H9 (cell line): ENCODE data around the gene CCDC170. TPM values are rescaled to one million over a fixed set of nuclear protein-coding genes. Genes with fewer than 3 reads are reported as not detected.

Experiments used
- DNase-seq: peaks from one replicate; pipeline ENCODE4 v3.0.0-alpha.2; 2017
- H2AFZ ChIP-seq: one replicate; pipeline ENCODE4 v1.6.1; 2013; ENCODE audit warnings: mild to moderate bottlenecking, low read length, control low read depth, moderate library complexity
- H2AK5ac ChIP-seq: 2 replicates; pipeline ENCODE4 v1.6.1; 2013; ENCODE audit warnings: low read length, control low read depth, mixed read lengths; ENCODE audit not compliant: insufficient read length
- H2BK120ac ChIP-seq: one replicate; pipeline ENCODE4 v1.6.1; 2013; ENCODE audit warnings: low read depth, mild to moderate bottlenecking, low read length, control low read depth, inconsistent platforms; ENCODE audit not compliant: poor library complexity, severe bottlenecking
- H2BK12ac ChIP-seq: 2 replicates; pipeline ENCODE4 v1.6.1; 2013; ENCODE audit warnings: low read length, control low read depth, mixed read lengths, low read depth; ENCODE audit not compliant: insufficient read length
- H2BK15ac ChIP-seq: 2 replicates; pipeline ENCODE4 v1.6.1; 2013; ENCODE audit warnings: low read depth, low read length, control low read depth
- H2BK20ac ChIP-seq: one replicate; pipeline ENCODE4 v1.6.1; 2013; ENCODE audit warnings: low read depth, mild to moderate bottlenecking, low read length, control low read depth, inconsistent platforms; ENCODE audit not compliant: poor library complexity, severe bottlenecking
- H2BK5ac ChIP-seq: 2 replicates; pipeline ENCODE4 v1.6.1; 2013; ENCODE audit warnings: low read length, control low read depth, mixed read lengths; ENCODE audit not compliant: insufficient read length
- H3K14ac ChIP-seq: 2 replicates; pipeline ENCODE4 v1.6.1; 2013; ENCODE audit warnings: low read length, control low read depth; ENCODE audit not compliant: insufficient read depth
- H3K18ac ChIP-seq: 2 replicates; pipeline ENCODE4 v1.6.1; 2013; ENCODE audit warnings: low read depth, mild to moderate bottlenecking, mixed read lengths, low read length, control low read depth; ENCODE audit not compliant: insufficient read length
- H3K23ac ChIP-seq: 2 replicates; pipeline ENCODE4 v1.6.1; 2013; ENCODE audit warnings: low read length, control low read depth, mixed read lengths, low read depth; ENCODE audit not compliant: insufficient read length
- H3K23me2 ChIP-seq: 2 replicates; pipeline ENCODE4 v1.6.1; 2013; ENCODE audit warnings: low read depth, mild to moderate bottlenecking, mixed read lengths, low read length, control low read depth; ENCODE audit not compliant: insufficient read length, poor library complexity, severe bottlenecking
- H3K27ac ChIP-seq: 2 replicates; pipeline ENCODE4 v1.5.1; 2013; ENCODE audit warnings: low read length, control low read depth, mixed read lengths, low read depth; ENCODE audit not compliant: insufficient read length
- H3K27me3 ChIP-seq: 2 replicates; pipeline ENCODE4 v1.6.1; 2013; ENCODE audit warnings: low read length, control low read depth, inconsistent platforms; ENCODE audit not compliant: insufficient read depth
- H3K4ac ChIP-seq: 2 replicates; pipeline ENCODE4 v1.6.1; 2013; ENCODE audit warnings: low read depth, mild to moderate bottlenecking, control low read depth, inconsistent platforms, low read length, moderate library complexity
- H3K4me1 ChIP-seq: 2 replicates; pipeline ENCODE4 v1.6.1; 2013; ENCODE audit warnings: low read length, control low read depth, inconsistent platforms; ENCODE audit not compliant: insufficient read depth
- H3K4me2 ChIP-seq: 2 replicates; pipeline ENCODE4 v1.6.1; 2013; ENCODE audit warnings: low read length, control low read depth, mixed read lengths; ENCODE audit not compliant: insufficient read length, insufficient read depth
- H3K56ac ChIP-seq: 2 replicates; pipeline ENCODE4 v1.6.1; 2013; ENCODE audit warnings: low read depth, mild to moderate bottlenecking, mixed read lengths, low read length, control low read depth; ENCODE audit not compliant: insufficient read length
- H3K79me1 ChIP-seq: 2 replicates; pipeline ENCODE4 v1.6.1; 2013; ENCODE audit warnings: low read depth, mild to moderate bottlenecking, moderate library complexity, low read length, control low read depth, inconsistent platforms; ENCODE audit not compliant: insufficient read depth, poor library complexity, severe bottlenecking
- H3K79me2 ChIP-seq: 2 replicates; pipeline ENCODE4 v1.6.1; 2013; ENCODE audit warnings: low read length, control low read depth, inconsistent platforms; ENCODE audit not compliant: insufficient read depth
- H3K9ac ChIP-seq: 2 replicates; pipeline ENCODE4 v1.6.1; 2013; ENCODE audit warnings: low read length, control low read depth, mixed read lengths; ENCODE audit not compliant: insufficient read length; ENCODE audit errors: extremely low read depth
- H3K9me3 ChIP-seq: one replicate; pipeline ENCODE4 v1.6.1; 2013; ENCODE audit warnings: low read depth, low read length, inconsistent platforms; ENCODE audit not compliant: control insufficient read depth
- H3T11ph ChIP-seq: one replicate; pipeline ENCODE4 v1.6.1; 2013; ENCODE audit warnings: mild to moderate bottlenecking, low read length, control low read depth, inconsistent platforms
- H4K20me1 ChIP-seq: one replicate; pipeline ENCODE4 v1.6.1; 2013; ENCODE audit not compliant: control insufficient read depth, insufficient read length, insufficient read depth
- H4K5ac ChIP-seq: 2 replicates; pipeline ENCODE4 v1.6.1; 2013; ENCODE audit warnings: low read depth, mild to moderate bottlenecking, mixed read lengths, low read length, control low read depth; ENCODE audit not compliant: insufficient read length
- H4K8ac ChIP-seq: replicated peaks from 2 replicates; pipeline ENCODE4 v1.6.1; 2013; ENCODE audit warnings: low read length, control low read depth, mixed read lengths, low read depth; ENCODE audit not compliant: insufficient read length
- H4K91ac ChIP-seq: 2 replicates; pipeline ENCODE4 v1.6.1; 2013; ENCODE audit warnings: low read depth, mild to moderate bottlenecking, moderate library complexity, mixed read lengths, low read length, control low read depth; ENCODE audit not compliant: insufficient read length
- H3K27ac Mint-ChIP-seq, 3 experiments: 2 replicates in 2 of 3; 3 replicates in 1 of 3; pipeline ENCODE4 v1.8.0; 2020 to 2021; ENCODE audit warnings: mixed read lengths in 3 of 3, mild to moderate bottlenecking in 1 of 3, moderate library complexity in 1 of 3
- H3K27me3 Mint-ChIP-seq: 2 replicates; pipeline ENCODE4 v1.8.0; 2021; ENCODE audit warnings: low read depth, mild to moderate bottlenecking, moderate library complexity, mixed read lengths
- H3K36me3 Mint-ChIP-seq, 3 experiments: 2 replicates in 2 of 3; 3 replicates in 1 of 3; pipeline ENCODE4 v1.8.0; 2020 to 2021; ENCODE audit warnings: low read depth in 3 of 3, mixed read lengths in 3 of 3; ENCODE audit not compliant: insufficient read depth in 1 of 3
- H3K4me1 Mint-ChIP-seq, 2 experiments: 2 replicates each; pipeline ENCODE4 v1.8.0; 2020; ENCODE audit warnings: mixed read lengths in 2 of 2
- H3K4me3 Mint-ChIP-seq, 2 experiments: 2 replicates in 1 of 2; 3 replicates in 1 of 2; pipeline ENCODE4 v1.8.0; 2020 to 2021; ENCODE audit warnings: mild to moderate bottlenecking in 2 of 2, mixed read lengths in 2 of 2, moderate library complexity in 1 of 2
- H3K9me3 Mint-ChIP-seq, 2 experiments: 2 replicates in 1 of 2; 3 replicates in 1 of 2; pipeline ENCODE4 v1.8.0; 2020; ENCODE audit warnings: mild to moderate bottlenecking in 2 of 2, mixed read lengths in 2 of 2, moderate library complexity in 1 of 2
- CTCF ChIP-seq: fragments of 200-600 bp; sonication (generic); conservative IDR thresholded peaks from 3 replicates; pipeline ENCODE4 v1.8.0; 2021; ENCODE audit warnings: antibody characterized with exemption, mild to moderate bottlenecking
- WGBS: extraction: QIAGEN DNeasy Blood & Tissue Kit; methylation state at CpG from one replicate; pipeline ENCODE4 v1.1.7; 2013; ENCODE audit warnings: missing lambda C conversion rate, low lambda C conversion rate, mixed read lengths; ENCODE audit not compliant: insufficient read length; ENCODE audit errors: extremely low coverage; 5-methylcytosine and 5-hydroxymethylcytosine counted together
- total RNA-seq: library from RNA; stranded (reverse); gene quantifications from 2 replicates; pipeline ENCODE4 v1.2.1, GENCODE V29; 2021

Gene CCDC170
- total RNA-seq, 1 experiment from 2014 or later, result 0.07 TPM

- Histone ChIP-seq H3K9ac (no peak overlapping the region), H2AFZ (no peak overlapping the region), H3K4ac (no peak overlapping the region), H2BK15ac (no peak overlapping the region), H3K27ac (no peak overlapping the region), H4K20me1 (no peaks in the 10 kb centered on the region), H2BK5ac (no peak overlapping the region), H3K27me3 (no peaks in the 10 kb centered on the region), H3K79me2 (no peaks in the 10 kb centered on the region), H3K18ac (no peak overlapping the region), H4K5ac (no peak overlapping the region), H3K23ac (no peak overlapping the region), H2BK120ac (no peak overlapping the region), H2AK5ac (no peak overlapping the region), H3K14ac (no peak overlapping the region), H3K79me1 (no peaks in the 10 kb centered on the region), H3K56ac (no peak overlapping the region), H4K8ac (no peak overlapping the region), H3K9me3 (no peaks in the 10 kb centered on the region), H3K23me2 (no peaks in the 10 kb centered on the region), H3T11ph (no peak overlapping the region), H2BK20ac (no peak overlapping the region), H4K91ac (no peak overlapping the region), H2BK12ac (no peak overlapping the region), H3K4me2 (no peak overlapping the region), H3K4me1 (no peaks in the 10 kb centered on the region)
- TF ChIP-seq CTCF, result no peak
- no CpG with 5 or more reads among the region's 4 CpGs for WGBS
- H3K4me1 Mint-ChIP-seq, result no peaks in the 10 kb centered on the region
- H3K27ac Mint-ChIP-seq, result no peak overlapping the region
- peaks cover 13 to 14% of the 10 kb centered on the region in 2 experiments for H3K9me3 Mint-ChIP-seq
- H3K36me3 Mint-ChIP-seq, result peaks cover 2 to 18% (median 8%) of the 10 kb centered on the region in 3 experiments; a peak in 6 of 7 replicates
- no peak overlapping the region for H3K4me3 Mint-ChIP-seq
- DNase-seq, result no peak
- H3K27me3 Mint-ChIP-seq, result no peaks in the 10 kb centered on the region
Observed at GRCh38 chr6:151659212-151659611, 165.4 kb downstream of the CCDC170 start.
